Right renal pelvis (tissue), 4 donors: Measurements from ENCODE around the gene GNGT2. TPM values are rescaled to one million over a fixed set of nuclear protein-coding genes. Genes with fewer than 3 reads are reported as not detected.
"Not testable (repeated sequence)": the region's sequence is repeated elsewhere in the genome, so short reads cannot be mapped to it uniquely, and the experiment has no call there.

ENCODE experiments used
- DNase-seq, 4 donors: peaks; one replicate each; pipeline ENCODE4 v3.0.0-alpha.2; 2013; ENCODE audit warnings: low read depth in 4 of 4, low spot score in 3 of 4, missing footprints in 1 of 4
- polyA plus RNA-seq, 4 donors: library from polyadenylated mRNA; unstranded; fragments of 120-200 nt; gene quantifications; one replicate each; pipeline ENCODE4 v1.2.1, GENCODE V29; 2013; ENCODE audit not compliant: insufficient read length in 4 of 4

Gene GNGT2
- polyA plus RNA-seq, 4 donors: 1.8 to 2.8 (median 1.8) TPM

DNA sequence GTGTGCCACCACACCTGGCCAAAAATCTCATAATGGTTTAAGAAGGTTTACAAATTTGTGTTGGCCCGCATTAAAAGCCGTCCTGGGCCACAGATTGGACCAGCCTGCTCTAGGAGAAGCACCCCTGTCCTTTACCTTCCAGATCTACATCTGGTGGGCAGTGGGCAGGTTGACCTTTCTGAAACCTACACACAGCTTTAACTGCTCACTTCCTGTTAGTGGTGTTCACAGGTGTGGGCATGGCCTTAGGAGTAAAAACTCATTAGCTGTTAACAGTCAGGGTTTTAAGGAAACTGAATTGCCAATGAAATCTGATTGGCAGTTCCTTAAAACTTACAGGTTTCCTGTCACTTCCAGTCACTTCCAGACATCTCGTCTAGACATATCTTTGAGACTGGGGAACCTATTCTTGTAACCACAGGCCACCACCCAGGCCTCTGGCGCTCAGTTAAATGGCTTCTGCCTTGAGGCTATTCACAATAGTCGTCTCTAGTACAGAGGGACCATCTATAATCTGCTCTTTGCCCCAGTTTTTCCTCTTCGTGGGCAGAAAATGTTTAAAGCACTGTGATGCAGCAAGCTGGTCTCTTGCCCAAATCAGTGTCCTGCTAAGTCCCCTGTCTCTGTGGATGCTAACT, 29.3 kb downstream of the GNGT2 start:
- no peak for DNase-seq

DNA sequence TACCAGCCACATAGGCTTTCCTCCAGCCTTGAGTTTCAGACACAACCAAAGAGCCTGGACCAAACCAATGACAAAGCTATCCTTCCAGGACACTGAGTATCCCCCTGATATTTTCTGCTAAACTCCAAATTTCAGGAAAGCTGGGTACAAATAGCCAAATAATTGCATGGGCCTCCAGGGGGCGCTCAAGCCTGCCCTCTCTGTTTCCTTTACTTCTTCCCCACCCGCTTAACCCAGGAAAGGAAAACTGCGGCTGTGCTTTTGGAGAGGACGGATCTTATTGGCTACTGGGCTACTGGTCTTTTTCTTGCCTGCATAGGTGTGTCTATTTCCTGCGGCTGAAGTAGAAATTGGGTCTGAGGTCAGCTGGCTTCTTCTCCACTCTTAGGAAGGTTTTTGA, 30.1 kb downstream of the GNGT2 start:
- DNase-seq: peak in 1 of 4 donors; percentile 12

DNA sequence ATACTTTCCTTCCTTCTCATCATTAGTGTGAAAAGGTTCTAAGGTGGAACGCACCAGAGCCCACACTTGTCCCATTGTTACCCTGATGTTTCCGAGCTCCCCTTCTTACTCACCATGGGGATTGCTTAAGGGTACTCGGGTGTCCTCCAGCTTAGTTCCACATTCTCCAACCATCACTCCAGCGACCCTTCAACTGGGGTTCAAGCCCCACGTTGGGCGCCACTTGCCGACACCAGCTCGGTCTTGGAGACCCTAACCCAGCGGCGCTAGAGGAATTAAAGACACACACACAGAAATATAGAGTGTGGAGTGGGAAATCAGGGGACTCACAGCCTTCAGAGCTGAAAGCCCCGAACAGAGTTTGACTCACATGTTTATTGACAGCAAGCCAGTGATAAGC, 34.4 kb downstream of the GNGT2 start:
- DNase-seq: not testable (repeated sequence)

DNA sequence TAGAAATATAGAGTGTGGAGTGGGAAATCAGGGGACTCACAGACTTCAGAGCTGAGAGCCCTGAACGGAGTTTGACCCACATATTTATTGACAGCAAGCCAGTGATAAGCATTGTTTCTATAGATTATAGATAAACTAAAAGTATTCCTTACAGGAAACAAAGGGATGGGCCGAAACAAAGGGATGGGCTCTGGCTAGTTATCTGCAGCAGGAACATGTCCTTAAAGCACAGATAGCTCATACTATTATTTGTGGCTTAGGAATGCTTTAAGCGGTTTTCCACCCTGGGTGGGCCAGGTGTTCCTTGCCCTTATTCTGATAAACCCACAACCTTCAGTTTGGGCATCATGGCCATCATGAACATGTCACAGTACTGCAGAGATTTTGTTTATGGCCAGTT, 39.7 kb downstream of the GNGT2 start:
- not testable (repeated sequence) for DNase-seq

DNA sequence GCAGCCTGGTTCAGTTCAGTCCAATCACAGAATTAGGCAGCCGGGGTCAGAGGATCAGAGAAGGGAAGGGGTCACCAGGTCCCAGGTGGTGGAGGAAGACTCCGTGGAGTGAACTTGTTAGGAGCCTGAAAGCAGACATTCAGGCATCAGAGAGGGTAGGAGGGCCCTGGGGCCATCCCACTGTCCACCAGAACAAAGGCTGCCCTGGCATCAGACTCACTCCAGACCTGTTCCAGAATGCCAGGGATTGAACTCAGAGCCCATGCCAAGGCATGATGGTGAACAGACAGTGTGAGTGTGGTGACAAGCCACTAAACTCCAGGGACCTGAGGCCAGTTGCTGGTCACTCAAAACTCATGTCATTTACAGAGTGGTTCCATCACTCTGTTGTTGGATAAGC, 40.2 kb downstream of the GNGT2 start:
- no peak for DNase-seq

DNA sequence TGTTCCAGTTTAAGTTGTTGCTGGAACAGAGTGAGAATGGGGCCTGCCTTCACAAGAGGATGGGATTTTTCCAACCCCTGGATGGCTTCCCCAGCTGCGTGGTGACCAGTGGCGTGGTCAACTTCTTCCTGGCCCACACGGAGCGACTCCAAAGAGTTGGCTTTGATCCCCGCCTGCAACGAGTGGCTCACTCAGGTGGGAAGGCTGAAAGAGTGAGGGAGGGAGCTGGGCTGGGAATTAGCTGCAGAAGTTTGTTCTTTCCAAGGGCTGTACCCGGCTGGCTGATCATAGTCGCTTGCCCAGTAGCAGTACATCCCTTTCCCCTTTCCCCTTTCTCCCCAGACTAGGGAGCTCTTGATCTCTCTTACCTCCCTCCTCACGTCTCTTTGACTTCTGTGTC, 41.7 kb downstream of the GNGT2 start:
- DNase-seq: no peak

DNA sequence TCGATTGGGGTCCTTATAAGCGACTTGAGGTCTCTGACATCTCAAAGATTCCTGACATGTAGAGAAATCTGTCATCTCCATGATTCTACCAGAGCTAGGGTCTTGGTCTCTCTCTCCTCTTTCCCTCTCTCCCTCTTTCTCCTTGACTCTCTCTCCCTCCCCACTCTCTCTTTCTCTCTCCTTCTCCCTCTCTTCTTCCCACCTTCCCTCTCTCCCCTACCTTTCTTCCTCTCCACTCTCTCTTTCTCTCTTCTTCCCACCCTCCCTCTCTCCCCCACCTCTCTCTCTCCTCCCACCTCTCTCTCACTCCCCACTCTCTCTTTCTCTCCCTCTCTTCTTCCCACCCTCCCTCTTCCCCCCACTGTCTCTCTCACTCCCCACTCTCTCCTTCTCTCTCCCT, 45.2 kb downstream of the GNGT2 start:
- DNase-seq: no peak

DNA sequence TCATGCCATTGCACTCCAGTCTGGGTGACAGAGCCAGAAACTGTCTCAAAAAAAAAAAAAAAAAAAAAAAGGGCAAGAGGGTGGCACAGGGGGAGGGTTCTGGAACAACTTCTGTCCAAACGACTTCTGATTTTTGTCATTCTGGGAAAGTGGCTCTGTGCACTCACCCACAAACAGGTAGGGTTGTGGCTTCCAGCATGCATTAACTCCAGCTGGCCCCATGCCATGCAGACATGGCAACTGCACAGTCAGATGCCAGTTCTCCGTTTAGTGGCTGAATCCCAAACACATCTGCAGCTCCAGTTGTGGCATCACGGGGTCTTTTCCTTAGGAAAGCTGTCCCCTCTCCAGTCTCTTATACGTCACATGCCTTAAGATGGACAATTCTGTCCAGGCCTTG, 47.5 kb downstream of the GNGT2 start:
- no peak for DNase-seq

DNA sequence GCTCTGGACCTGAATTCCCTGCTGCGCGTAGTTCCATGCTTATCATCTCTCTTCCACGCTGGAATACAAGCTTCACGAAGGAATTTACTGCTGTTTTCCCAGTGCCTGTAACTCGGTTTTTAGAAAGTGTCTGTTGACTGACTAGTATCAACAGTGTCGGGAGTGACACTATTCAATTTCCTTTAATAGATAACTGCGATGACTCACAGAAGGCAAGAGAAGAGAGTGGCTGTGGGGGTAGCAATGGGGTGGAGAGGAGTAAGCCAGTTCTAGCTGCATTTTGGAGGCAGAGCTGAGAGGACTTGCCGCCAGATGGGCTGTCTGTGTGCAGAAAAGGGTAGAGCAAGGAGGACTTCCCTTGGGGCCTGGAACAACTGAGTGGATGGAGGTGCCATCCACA, 52.6 kb downstream of the GNGT2 start:
- DNase-seq: no peak

DNA sequence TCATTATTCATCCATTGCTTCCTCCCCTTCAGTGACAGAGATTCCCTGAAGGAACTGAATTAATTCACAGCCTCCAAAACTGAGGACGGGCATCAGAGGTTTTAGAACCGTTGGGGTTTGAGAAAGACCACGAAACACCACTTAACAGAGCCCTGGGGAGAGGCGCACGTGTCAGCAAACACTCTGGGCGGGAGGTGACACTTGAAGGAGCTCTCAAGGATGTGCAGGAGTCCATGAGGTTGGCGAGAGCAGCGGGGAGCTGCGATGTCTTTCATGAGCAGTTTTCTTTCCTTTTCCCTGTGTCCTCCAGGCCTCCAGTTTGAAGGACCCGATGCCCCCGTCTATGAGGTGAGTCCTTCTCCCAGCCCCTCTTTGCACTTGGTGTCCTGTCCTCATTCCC, 54.1 kb downstream of the GNGT2 start:
- no peak for DNase-seq

Other genes with a start within 250 kb of the GNGT2 start
- not detected for gene GIP, start 242.0 kb downstream of the GNGT2 start, polyA plus RNA-seq
- gene IGF2BP1, start 213.2 kb downstream of the GNGT2 start, polyA plus RNA-seq: 10 to 100 TPM; 15.1 to 22.2 (median 19.8) TPM
- 1 to 10 TPM in 1 of 4 donors, under 1 TPM in 3; 0.38 to 1.5 (median 0.75) TPM for gene B4GALNT2, start 77.8 kb downstream of the GNGT2 start, polyA plus RNA-seq
- gene ABI3, start 133 bp upstream of the GNGT2 start, polyA plus RNA-seq: 1 to 10 TPM; 5.1 to 6.5 (median 6.5) TPM
- gene PHOSPHO1, start 20.2 kb upstream of the GNGT2 start, polyA plus RNA-seq: 1 to 10 TPM in 3 of 4 donors, under 1 TPM in 1; 1.00 to 2.9 (median 2.1) TPM
- gene ZNF652, start 151.7 kb upstream of the GNGT2 start, polyA plus RNA-seq: 10 to 100 TPM; 23.0 to 35.4 (median 28.1) TPM
- gene PHB1, start 204.3 kb upstream of the GNGT2 start, polyA plus RNA-seq: 100 to 1,000 TPM; 235 to 261 (median 240) TPM